GM18498 (cell line): ENCODE results near the gene PCDHB9.
"Not testable (repeated sequence)": the region's sequence is repeated elsewhere in the genome, so short reads cannot be mapped to it uniquely, and the experiment has no call there.

ENCODE experiments used
- ATAC-seq: cut with Tn5 transposase; IDR thresholded peaks from one replicate; pipeline ENCODE4 v1.9.1; 2021; ENCODE audit warnings: mild to moderate bottlenecking, moderate library complexity; ENCODE audit not compliant: unreplicated experiment

PCDHB9 gene

GRCh38 chr5:141184117-141184855 lies 2.7 kb upstream of the PCDHB9 start:
- not testable (repeated sequence) for ATAC-seq

GRCh38 chr5:141188682-141189081 lies 1.7 kb downstream of the PCDHB9 start:
- not testable (repeated sequence) for ATAC-seq

GRCh38 chr5:141189131-141189530 lies 2.2 kb downstream of the PCDHB9 start:
- ATAC-seq = not testable (repeated sequence)

GRCh38 chr5:141192110-141192725 lies 5.3 kb downstream of the PCDHB9 start, which contains the start of gene PCDHB10:
TSS of gene PCDHB10 (plus strand) at chr5:141192353. CDS start at chr5:141192553, 200 bp downstream.
- no peak for ATAC-seq

GRCh38 chr5:141194332-141194731 lies 7.4 kb downstream of the PCDHB9 start:
- not testable (repeated sequence) for ATAC-seq

GRCh38 chr5:141196363-141196762 lies 9.4 kb downstream of the PCDHB9 start:
- ATAC-seq = no peak

- no peak for ATAC-seq
These were observed 12.6 kb downstream of the PCDHB9 start, which contains the start of gene PCDHB11 for GRCh38 chr5:141199359-141200235. TSS of gene PCDHB11 (plus strand) at chr5:141199627. CDS start at chr5:141199775, 148 bp downstream.

GRCh38 chr5:141201126-141201525 lies 14.2 kb downstream of the PCDHB9 start:
- ATAC-seq = not testable (repeated sequence)

GRCh38 chr5:141201646-141202045 lies 14.7 kb downstream of the PCDHB9 start:
- ATAC-seq = not testable (repeated sequence)

- no peak for ATAC-seq
These were observed 21.5 kb downstream of the PCDHB9 start, which contains the start of gene PCDHB12 for GRCh38 chr5:141208478-141208877. TSS of gene PCDHB12 (plus strand) at chr5:141208719. CDS start at chr5:141208908, 189 bp downstream.

- not testable (repeated sequence) for ATAC-seq
These were observed 23.3 kb downstream of the PCDHB9 start for GRCh38 chr5:141210281-141210680.

- not testable (repeated sequence) for ATAC-seq
These were observed 23.9 kb downstream of the PCDHB9 start for GRCh38 chr5:141210849-141211248.

GRCh38 chr5:141213656-141214339 lies 26.8 kb downstream of the PCDHB9 start, which contains the start of gene PCDHB13:
TSS of gene PCDHB13 (plus strand) at chr5:141213919. CDS start at chr5:141214124, 205 bp downstream.
- ATAC-seq = not testable (repeated sequence)

GRCh38 chr5:141214583-141214982 lies 27.6 kb downstream of the PCDHB9 start:
- ATAC-seq = not testable (repeated sequence)

- ATAC-seq = not testable (repeated sequence)
These were observed 28.5 kb downstream of the PCDHB9 start for GRCh38 chr5:141215504-141215903.

- ATAC-seq = not testable (repeated sequence)
These were observed 29.1 kb downstream of the PCDHB9 start for GRCh38 chr5:141216035-141216434.

- ATAC-seq = no peak
These were observed 36.3 kb downstream of the PCDHB9 start, which contains the start of gene PCDHB14 for GRCh38 chr5:141223112-141223783. TSS of gene PCDHB14 (plus strand) at chr5:141223343. CDS start at chr5:141223506, 163 bp downstream.

GRCh38 chr5:141224844-141225243 lies 37.9 kb downstream of the PCDHB9 start:
- not testable (repeated sequence) for ATAC-seq

GRCh38 chr5:141225421-141225820 lies 38.5 kb downstream of the PCDHB9 start:
- ATAC-seq = not testable (repeated sequence)
